K562 (cell line): ENCODE results near the gene SNAPC3. TPM values are rescaled to one million over a fixed set of nuclear protein-coding genes. Genes with fewer than 3 reads are reported as not detected.

Source experiments
- CREM ChIP-seq: IDR thresholded peaks from 2 replicates; pipeline ENCODE4 v1.6.1; 2014; ENCODE audit warnings: antibody characterized with exemption, low read depth
- RNF219 ChIP-seq: fragments of 250-450 bp; sonication (Bioruptor Pico); IDR thresholded peaks from 2 replicates; pipeline ENCODE4 v1.5.0; 2022; ENCODE audit warnings: mild to moderate bottlenecking
- SNIP1 ChIP-seq: fragments of 450-650 bp; IDR thresholded peaks from 2 replicates; pipeline ENCODE4 v1.7.1; 2017; ENCODE audit warnings: low read depth, mild to moderate bottlenecking
- TOE1 ChIP-seq, 2 experiments: fragments of 450-650 bp in 1 of 2; sonication (generic) in 1 of 2; formaldehyde crosslinking in 1 of 2; IDR thresholded peaks; 2 replicates each; pipeline versions ENCODE4 v1.7.1 to v1.8.0; 2016 to 2022; ENCODE audit warnings: borderline replicate concordance in 2 of 2, mild to moderate bottlenecking in 2 of 2, antibody characterized with exemption in 1 of 2, inconsistent platforms in 1 of 2, low read depth in 1 of 2, missing genetic modification reagents in 1 of 2, moderate library complexity in 1 of 2
- ZNF592 ChIP-seq: fragments of 450-650 bp; IDR thresholded peaks from 2 replicates; pipeline ENCODE4 v1.6.1; 2017; ENCODE audit warnings: antibody characterized with exemption, mild to moderate bottlenecking
- polyA plus RNA-seq, 8 experiments: library from polyadenylated mRNA; depleted of rRNA in 4 of 8; stranded (reverse) in 5 of 8; unstranded in 3 of 8; fragments of >200 nt; fragmentation: Nextera tagmentation in 2 of 8; fragmentation: Illumina TruSeq in 1 of 8; extraction: Ambion mirVana in 2 of 8; extraction: Trizol in 1 of 8; gene quantifications; 2 replicates each; pipeline versions ENCODE4 v1.2.1 to v1.2.3, GENCODE V29; 2011 to 2014; ENCODE audit warnings: inconsistent platforms in 1 of 8, missing spikeins in 1 of 8
- total RNA-seq, 7 experiments: library from RNA; depleted of rRNA in 6 of 7; stranded (reverse); fragments of >200 nt in 6 of 7; fragmentation: Illumina TruSeq in 2 of 7; extraction: Trizol in 2 of 7; gene quantifications; 2 replicates each; pipeline versions ENCODE4 v1.2.1 to v1.2.3, GENCODE V29; 2011 to 2021; ENCODE audit warnings: low replicate concordance in 1 of 7

Gene SNAPC3
- total and polyA plus RNA-seq, 9 of the 15 experiments (the other 6 are each of a cell fraction or from before 2014, with no cell fraction given) = 2.3 to 38.9 (median 19.8) TPM

- TF ChIP-seq RNF219 (CRISPR knock-in tag) = no peak
- no peak for TF ChIP-seq ZNF592
- TF ChIP-seq TOE1 (IDR thresholded peaks at IDR 0.05; ENCODE audit: borderline replicate concordance) = no peak
- no peak for TF ChIP-seq TOE1 (CRISPR knock-in tag; IDR thresholded peaks at IDR 0.05; ENCODE audit: borderline replicate concordance, low read depth)
- TF ChIP-seq SNIP1 = no peak
- TF ChIP-seq CREM = no peak
Observed at GRCh38 chr9:15484802-15485201, 62.1 kb downstream of the SNAPC3 start (continued).
